ENCODE measurements around the gene RSPH6A. TPM values are rescaled to one million over a fixed set of nuclear protein-coding genes. Genes with fewer than 3 reads are reported as not detected.
A peak's percentile ranks its signal among the peaks of the same experiment; 100 is the strongest.

The RSPH6A gene
- not detected in 2 replicates for total RNA-seq (2014; rRNA removed; shearing (Covaris generic))

DNA sequence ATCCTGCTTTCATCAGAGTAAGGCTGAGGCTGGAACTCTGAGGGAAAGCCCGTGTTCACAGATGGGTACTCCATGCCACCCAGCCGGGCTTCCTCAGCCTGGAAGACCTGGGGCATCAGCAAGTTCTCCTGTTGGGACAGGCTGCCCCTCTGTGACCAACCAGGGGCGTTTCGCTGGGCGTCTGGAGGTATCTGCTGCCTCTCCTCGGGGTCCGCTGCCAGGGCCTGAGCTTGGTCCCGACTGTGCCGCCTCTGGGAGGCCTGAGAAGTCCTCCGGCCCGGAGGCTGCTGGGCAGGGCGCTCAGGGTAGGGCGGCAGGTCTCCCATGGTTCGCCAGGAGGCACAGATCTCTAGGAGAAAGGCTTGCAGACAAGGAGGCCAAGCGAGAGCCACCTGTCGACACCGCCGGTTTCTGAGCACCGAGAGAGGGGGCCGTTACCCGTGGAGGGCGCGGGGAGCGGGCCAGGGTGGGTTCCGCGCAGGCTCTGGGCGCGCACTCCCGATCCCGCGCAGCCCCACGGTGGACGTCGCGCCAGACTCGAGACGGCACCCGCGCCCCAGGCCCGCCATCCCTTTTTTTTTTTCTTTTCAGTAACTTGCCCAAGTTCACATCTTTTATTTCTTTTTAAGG is at the start of gene RSPH6A:
RSPH6A (minus strand) TSS at position 458 of the 630 bp plus-strand sequence; CDS start at position 326, 132 bp downstream.
- Histone ChIP-seq H3K27me3 (replicated peaks) (no peaks in the 10 kb centered on the region), H3K27ac (no peak within 1 kb of the TSS), H3K36me3 (peaks cover 19% of the 10 kb centered on the region), H3K4me1 (replicated peaks) (peaks cover 9% of the 10 kb centered on the region), H3K9me3 (replicated peaks) (no peaks in the 10 kb centered on the region), H3K4me3 (no peak within 1 kb of the TSS)
- DNase-seq (ENCODE audit: low read depth in 1 of 2, low spot score in 2 of 2) = no peak

DNA sequence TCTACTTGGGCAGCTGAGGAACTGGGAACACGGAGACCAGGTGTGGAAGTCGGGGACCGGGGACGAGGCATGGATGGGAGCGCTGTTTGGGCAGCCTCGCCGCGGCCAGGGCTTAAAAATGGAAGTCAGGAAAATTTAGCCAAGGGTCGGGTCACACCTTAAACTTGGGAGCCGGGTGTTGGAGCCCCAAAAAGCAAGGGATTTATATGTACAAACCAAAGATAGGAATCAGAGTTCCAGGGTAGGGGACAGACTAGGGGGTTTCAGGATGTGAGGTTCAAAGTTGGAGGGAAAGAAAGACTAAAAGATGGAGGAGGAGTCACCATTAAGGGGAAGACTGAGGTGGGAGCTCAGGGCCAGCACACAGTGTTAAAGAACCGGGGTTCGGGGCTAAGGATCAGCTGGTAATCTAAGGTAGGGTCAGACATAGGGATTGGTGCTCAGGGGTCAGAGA is 49.5 kb upstream of the RSPH6A start:
- H3K9me3 ChIP-seq (replicated peaks) = peaks cover 4% of the 10 kb centered on the region
- H3K27ac ChIP-seq = no peak overlapping the region
- peaks cover 18% of the 10 kb centered on the region for H3K4me1 ChIP-seq (replicated peaks)
- no peak overlapping the region for H3K4me3 ChIP-seq
- H3K27me3 ChIP-seq (replicated peaks) = peaks cover 36% of the 10 kb centered on the region
- peaks cover 12% of the 10 kb centered on the region for H3K36me3 ChIP-seq
- no peak for DNase-seq (ENCODE audit: low read depth in 1 of 2, low spot score in 2 of 2)

DNA sequence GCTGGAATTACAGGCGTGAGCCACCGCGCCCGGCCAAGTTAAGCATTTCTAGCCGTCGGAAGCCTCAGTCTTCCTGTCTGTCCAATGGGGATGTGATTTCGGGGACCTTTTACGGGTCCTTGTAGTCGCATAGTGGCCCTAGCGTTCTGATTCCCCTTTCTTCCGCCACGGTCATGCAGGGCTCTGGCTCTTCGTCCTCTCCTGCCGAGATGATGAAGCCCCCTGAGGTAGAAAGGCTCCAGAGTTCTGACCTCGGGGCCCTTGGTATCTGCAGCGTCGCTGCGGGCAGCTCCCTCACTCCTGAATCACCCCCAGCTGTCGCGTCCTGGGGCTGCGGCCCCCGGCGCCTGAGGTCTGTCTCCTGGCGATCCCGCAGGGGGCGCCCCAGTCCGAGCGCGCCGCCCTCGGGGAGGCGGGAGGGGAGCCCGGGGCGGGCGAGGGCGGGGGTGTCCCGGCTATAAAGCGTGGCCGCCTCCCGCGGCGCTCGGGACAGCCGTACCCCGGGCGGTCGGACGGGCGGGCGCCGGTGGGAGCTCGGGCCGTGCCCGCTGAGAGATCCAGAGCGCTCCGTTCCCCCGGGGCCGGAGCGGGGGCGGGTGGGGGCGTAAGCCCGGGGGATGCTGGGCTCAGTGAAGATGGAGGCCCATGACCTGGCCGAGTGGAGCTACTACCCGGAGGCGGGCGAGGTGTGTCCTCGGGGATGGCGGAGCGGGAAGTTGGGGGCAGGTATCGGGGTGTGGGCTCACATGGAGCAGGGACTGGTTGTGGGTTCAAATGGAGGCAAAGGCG is 48.9 kb upstream of the RSPH6A start, which contains the start of gene FOXA3:
FOXA3 (plus strand) TSS at position 487 of the 789 bp plus-strand sequence; CDS start at position 618, 131 bp downstream.
- peaks cover 18% of the 10 kb centered on the region for H3K4me1 ChIP-seq (replicated peaks)
- peak within 1 kb of the TSS; percentile 75 for H3K4me3 ChIP-seq
- peak in 1 of 2 experiments; percentile 31 for DNase-seq (ENCODE audit: low read depth in 1 of 2, low spot score in 2 of 2)
- peaks cover 4% of the 10 kb centered on the region for H3K9me3 ChIP-seq (replicated peaks)
- no peak within 1 kb of the TSS for H3K27ac ChIP-seq
- peaks cover 17% of the 10 kb centered on the region for H3K36me3 ChIP-seq
- H3K27me3 ChIP-seq (replicated peaks) = peaks cover 33% of the 10 kb centered on the region

DNA sequence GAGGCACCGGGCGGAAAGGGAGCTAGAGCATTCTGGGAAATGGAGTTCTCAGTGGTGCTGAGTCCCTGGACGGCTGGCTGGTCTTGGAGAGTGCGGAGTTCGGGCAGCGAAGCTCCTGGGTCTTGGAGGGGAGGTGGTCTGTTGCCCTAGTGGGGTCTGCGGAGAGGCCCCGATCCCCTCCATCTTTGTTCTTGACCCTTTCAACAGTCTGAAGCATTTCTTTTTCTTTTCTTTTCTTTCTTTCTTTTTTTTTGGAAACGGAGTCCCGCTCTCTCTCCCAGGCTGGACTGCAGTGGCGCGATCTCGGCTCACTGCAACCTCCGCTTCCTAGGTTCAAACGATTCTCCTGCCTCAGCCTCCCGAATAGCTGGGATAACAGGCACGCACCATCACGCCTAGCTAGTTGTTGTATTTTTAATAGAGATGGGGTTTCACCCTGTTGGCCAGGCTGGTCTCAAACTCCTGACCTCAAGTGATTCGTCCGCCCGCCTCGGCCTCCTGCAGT is 48.3 kb upstream of the RSPH6A start:
- Histone ChIP-seq H3K4me1 (replicated peaks) (peaks cover 18% of the 10 kb centered on the region), H3K4me3 (peak overlapping the region; percentile 75), H3K27ac (no peak overlapping the region), H3K27me3 (replicated peaks) (peaks cover 33% of the 10 kb centered on the region), H3K36me3 (peaks cover 23% of the 10 kb centered on the region), H3K9me3 (replicated peaks) (peaks cover 4% of the 10 kb centered on the region)
- DNase-seq (ENCODE audit: low read depth in 1 of 2, low spot score in 2 of 2) = no peak

GRCh38 chr19:45862564-45863334 is 47.6 kb upstream of the RSPH6A start, which contains the start of gene SYMPK:
Gene SYMPK (minus strand): TSS chr19:45863147. CDS start chr19:45854495, 8,652 bp downstream.
- H3K4me1 ChIP-seq (replicated peaks) = peaks cover 18% of the 10 kb centered on the region
- H3K4me3 ChIP-seq = peak within 1 kb of the TSS; percentile 75
- peaks cover 29% of the 10 kb centered on the region for H3K36me3 ChIP-seq
- H3K9me3 ChIP-seq (replicated peaks) = peaks cover 4% of the 10 kb centered on the region
- H3K27ac ChIP-seq = peak within 1 kb of the TSS; percentile 55
- H3K27me3 ChIP-seq (replicated peaks) = peaks cover 33% of the 10 kb centered on the region
- DNase-seq (ENCODE audit: low read depth in 1 of 2, low spot score in 2 of 2) = peak; percentile 95 to 99

GRCh38 chr19:45862271-45862563 is 47.1 kb upstream of the RSPH6A start:
- Histone ChIP-seq H3K4me1 (replicated peaks) (peaks cover 18% of the 10 kb centered on the region), H3K9me3 (replicated peaks) (peaks cover 4% of the 10 kb centered on the region)

GRCh38 chr19:45860359-45861259 is 45.5 kb upstream of the RSPH6A start:
- H3K4me1 ChIP-seq (replicated peaks) = peaks cover 18% of the 10 kb centered on the region
- no peak for DNase-seq (ENCODE audit: low read depth in 1 of 2, low spot score in 2 of 2)
- peaks cover 4% of the 10 kb centered on the region for H3K9me3 ChIP-seq (replicated peaks)
- peaks cover 23% of the 10 kb centered on the region for H3K27me3 ChIP-seq (replicated peaks)
- peaks cover 41% of the 10 kb centered on the region for H3K36me3 ChIP-seq
- no peak overlapping the region for H3K4me3 ChIP-seq
- H3K27ac ChIP-seq = no peak overlapping the region

More at GRCh38 chr19:45862271-45862563, 47.1 kb upstream of the RSPH6A start:
- no peak for DNase-seq (ENCODE audit: low read depth in 1 of 2, low spot score in 2 of 2)
- Histone ChIP-seq H3K27me3 (replicated peaks) (peaks cover 33% of the 10 kb centered on the region), H3K36me3 (peaks cover 32% of the 10 kb centered on the region), H3K27ac (peak overlapping the region; percentile 55), H3K4me3 (peak overlapping the region; percentile 75)

DNA sequence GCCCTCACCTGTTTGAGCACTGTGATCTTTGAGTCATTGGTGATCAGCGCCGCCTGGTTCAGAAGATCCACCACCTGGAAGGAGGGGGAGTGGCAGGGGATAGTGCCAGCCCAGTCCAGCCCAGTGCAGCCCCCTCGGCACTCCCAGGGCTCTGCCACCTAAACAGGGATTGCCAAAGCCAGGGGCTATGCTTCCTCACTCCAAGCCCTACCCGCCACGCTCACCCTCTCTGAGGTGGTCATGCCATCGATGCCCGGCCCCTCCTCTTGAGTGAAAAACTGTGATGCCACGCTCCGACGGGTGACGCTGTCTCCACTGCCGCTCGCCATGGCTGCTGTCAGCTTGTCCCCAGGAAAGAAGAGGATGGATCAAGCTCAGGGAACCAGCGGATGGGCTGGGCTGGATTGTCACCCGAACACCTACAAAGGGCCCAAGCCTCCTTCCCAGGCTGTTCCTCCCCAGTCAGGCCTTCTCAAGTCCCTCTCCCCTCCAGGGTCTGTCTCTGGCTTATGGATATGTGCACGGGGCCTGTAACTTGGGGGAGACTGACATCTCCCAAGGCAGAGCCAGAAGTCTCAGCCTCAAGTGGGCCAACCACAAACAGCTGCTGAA is 39.2 kb upstream of the RSPH6A start:
- Histone ChIP-seq H3K27me3 (replicated peaks) (no peaks in the 10 kb centered on the region), H3K36me3 (peaks cover 85% of the 10 kb centered on the region), H3K4me3 (no peak overlapping the region), H3K9me3 (replicated peaks) (no peaks in the 10 kb centered on the region), H3K27ac (no peak overlapping the region), H3K4me1 (replicated peaks) (no peaks in the 10 kb centered on the region)
- DNase-seq (ENCODE audit: low read depth in 1 of 2, low spot score in 2 of 2) = no peak

- Histone ChIP-seq H3K4me3 (no peak overlapping the region), H3K9me3 (replicated peaks) (no peaks in the 10 kb centered on the region), H3K4me1 (replicated peaks) (no peaks in the 10 kb centered on the region), H3K36me3 (peaks cover 87% of the 10 kb centered on the region), H3K27ac (no peak overlapping the region), H3K27me3 (replicated peaks) (no peaks in the 10 kb centered on the region)
- no peak for DNase-seq (ENCODE audit: low read depth in 1 of 2, low spot score in 2 of 2)
These were observed 37.9 kb upstream of the RSPH6A start for GRCh38 chr19:45852983-45853382.

GRCh38 chr19:45852145-45852750 is 37.1 kb upstream of the RSPH6A start:
- Histone ChIP-seq H3K27me3 (replicated peaks) (no peaks in the 10 kb centered on the region), H3K4me3 (no peak overlapping the region), H3K36me3 (peaks cover 89% of the 10 kb centered on the region), H3K27ac (no peak overlapping the region), H3K4me1 (replicated peaks) (no peaks in the 10 kb centered on the region), H3K9me3 (replicated peaks) (no peaks in the 10 kb centered on the region)
- no peak for DNase-seq (ENCODE audit: low read depth in 1 of 2, low spot score in 2 of 2)

DNA sequence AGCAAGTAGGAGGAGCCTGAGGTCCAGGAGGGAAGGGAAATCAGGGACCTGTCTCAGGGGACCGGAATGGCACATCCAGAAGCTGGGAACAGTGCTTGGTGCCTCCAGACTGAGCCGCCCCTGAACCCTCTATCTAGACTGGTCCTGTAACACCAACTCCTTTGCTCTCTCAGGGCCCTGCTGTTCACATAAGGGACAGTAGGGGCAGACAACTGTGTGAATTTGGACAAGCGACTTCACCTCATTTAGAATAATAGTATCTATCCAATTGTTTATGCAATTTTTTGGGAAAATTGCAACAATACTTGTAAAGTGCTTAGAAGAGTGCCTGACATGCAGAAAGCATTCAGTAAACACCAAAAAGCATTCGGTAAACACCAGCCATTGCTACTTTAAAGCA is 33.8 kb upstream of the RSPH6A start:
- Histone ChIP-seq H3K9me3 (replicated peaks) (no peaks in the 10 kb centered on the region), H3K27me3 (replicated peaks) (no peaks in the 10 kb centered on the region), H3K27ac (no peak overlapping the region), H3K4me3 (no peak overlapping the region), H3K36me3 (peaks cover 91% of the 10 kb centered on the region), H3K4me1 (replicated peaks) (no peaks in the 10 kb centered on the region)
- DNase-seq (ENCODE audit: low read depth in 1 of 2, low spot score in 2 of 2) = no peak

- peaks cover 93% of the 10 kb centered on the region for H3K36me3 ChIP-seq
These were observed 32.6 kb upstream of the RSPH6A start for GRCh38 chr19:45847663-45848062.

More at GRCh38 chr19:45847663-45848062, 32.6 kb upstream of the RSPH6A start:
- H3K4me3 ChIP-seq = no peak overlapping the region
- H3K4me1 ChIP-seq (replicated peaks) = no peaks in the 10 kb centered on the region
- no peaks in the 10 kb centered on the region for H3K27me3 ChIP-seq (replicated peaks)
- DNase-seq (ENCODE audit: low read depth in 1 of 2, low spot score in 2 of 2) = no peak
- no peak overlapping the region for H3K27ac ChIP-seq
- H3K9me3 ChIP-seq (replicated peaks) = no peaks in the 10 kb centered on the region

Data from SJSA1 (cell line).